NB4 (cell line): ENCODE data around the gene DLX2.

Experiments
- MYC ChIP-seq: IDR thresholded peaks from 2 replicates; pipeline ENCODE4 v1.6.1; 2011; ENCODE audit warnings: low read depth, low read length
- POLR2A ChIP-seq: IDR thresholded peaks from 2 replicates; pipeline ENCODE4 v1.6.1; 2011; ENCODE audit warnings: mild to moderate bottlenecking; ENCODE audit not compliant: insufficient read length; ENCODE audit errors: extremely low read depth
- TF ChIP-seq, protein P1 (sequence below): IDR thresholded peaks from one replicate; pipeline ENCODE4 v1.5.1; 2012; ENCODE audit warnings: low read depth, low read length
- TF ChIP-seq, protein P2 (sequence below): IDR thresholded peaks from 2 replicates; pipeline ENCODE4 v1.6.1; 2011; ENCODE audit warnings: low read depth, low read length

DNA sequence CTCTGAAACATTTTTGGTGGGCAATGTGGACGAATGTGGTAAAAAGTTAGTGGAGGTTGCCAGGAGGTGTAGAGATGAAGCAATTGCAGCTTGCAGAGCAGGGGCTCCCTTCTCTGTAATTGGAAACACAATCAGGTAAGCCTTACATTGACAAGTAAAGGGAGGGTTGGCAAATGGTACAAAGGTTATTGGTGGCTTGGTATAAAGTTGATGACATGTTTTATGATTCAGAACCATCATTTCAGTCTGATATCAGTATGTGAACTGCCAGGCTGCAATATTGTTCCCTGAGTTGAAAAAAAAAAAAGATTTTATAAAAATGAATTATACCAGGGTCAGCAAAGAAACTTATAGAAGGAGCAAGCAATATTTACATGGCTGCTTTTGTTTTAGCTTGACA, 31.8 kb downstream of the DLX2 start:
- TF ChIP-seq, protein P1, sequence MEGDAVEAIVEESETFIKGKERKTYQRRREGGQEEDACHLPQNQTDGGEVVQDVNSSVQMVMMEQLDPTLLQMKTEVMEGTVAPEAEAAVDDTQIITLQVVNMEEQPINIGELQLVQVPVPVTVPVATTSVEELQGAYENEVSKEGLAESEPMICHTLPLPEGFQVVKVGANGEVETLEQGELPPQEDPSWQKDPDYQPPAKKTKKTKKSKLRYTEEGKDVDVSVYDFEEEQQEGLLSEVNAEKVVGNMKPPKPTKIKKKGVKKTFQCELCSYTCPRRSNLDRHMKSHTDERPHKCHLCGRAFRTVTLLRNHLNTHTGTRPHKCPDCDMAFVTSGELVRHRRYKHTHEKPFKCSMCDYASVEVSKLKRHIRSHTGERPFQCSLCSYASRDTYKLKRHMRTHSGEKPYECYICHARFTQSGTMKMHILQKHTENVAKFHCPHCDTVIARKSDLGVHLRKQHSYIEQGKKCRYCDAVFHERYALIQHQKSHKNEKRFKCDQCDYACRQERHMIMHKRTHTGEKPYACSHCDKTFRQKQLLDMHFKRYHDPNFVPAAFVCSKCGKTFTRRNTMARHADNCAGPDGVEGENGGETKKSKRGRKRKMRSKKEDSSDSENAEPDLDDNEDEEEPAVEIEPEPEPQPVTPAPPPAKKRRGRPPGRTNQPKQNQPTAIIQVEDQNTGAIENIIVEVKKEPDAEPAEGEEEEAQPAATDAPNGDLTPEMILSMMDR = no peak
- no peak for TF ChIP-seq POLR2A
- TF ChIP-seq, protein P2, sequence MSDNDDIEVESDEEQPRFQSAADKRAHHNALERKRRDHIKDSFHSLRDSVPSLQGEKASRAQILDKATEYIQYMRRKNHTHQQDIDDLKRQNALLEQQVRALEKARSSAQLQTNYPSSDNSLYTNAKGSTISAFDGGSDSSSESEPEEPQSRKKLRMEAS = no peak
- no peak for TF ChIP-seq MYC
